Natural killer cell (primary cell): ENCODE measurements around the gene TAS2R20. TPM values are rescaled to one million over a fixed set of nuclear protein-coding genes. Genes with fewer than 3 reads are reported as not detected.
"Not testable (repeated sequence)": the region's sequence is repeated elsewhere in the genome, so short reads cannot be mapped to it uniquely, and the experiment has no call there.

Experiments used
- ATAC-seq, 3 donors: fragments of 150-1000 bp in 2 of 3; fragments of 200-7000 bp in 1 of 3; cut with Tn5 transposase; 1 replicate in 1 of 3; 2 replicates in 2 of 3; pipeline ENCODE4 v1.10.0; 2021; ENCODE audit warnings: mild to moderate bottlenecking in 2 of 3, moderate library complexity in 2 of 3
- DNase-seq, 2 donors: peaks; one replicate each; pipeline versions ENCODE4 v3.0.0 to v3.0.0-alpha.2; 2013 to 2021; ENCODE audit warnings: mixed read lengths in 1 of 2
- H3K27ac ChIP-seq: one replicate; pipeline ENCODE4 v1.5.1; 2013; ENCODE audit warnings: mild to moderate bottlenecking, low read length
- H3K27me3 ChIP-seq: one replicate; pipeline ENCODE4 v1.6.1; 2013; ENCODE audit warnings: low read length; ENCODE audit not compliant: control insufficient read depth, insufficient read depth
- H3K36me3 ChIP-seq: one replicate; pipeline ENCODE4 v1.6.1; 2013; ENCODE audit warnings: low read length; ENCODE audit not compliant: control insufficient read depth, insufficient read depth
- H3K4me1 ChIP-seq: one replicate; pipeline ENCODE4 v1.6.1; 2013; ENCODE audit warnings: low read length; ENCODE audit not compliant: control insufficient read depth, insufficient read depth
- H3K4me3 ChIP-seq: one replicate; pipeline ENCODE4 v1.5.1; 2013; ENCODE audit warnings: low read length
- H3K9me3 ChIP-seq: one replicate; pipeline ENCODE4 v1.6.1; 2013; ENCODE audit warnings: low read length; ENCODE audit not compliant: control insufficient read depth, insufficient read depth
- H3K27ac Mint-ChIP-seq, 2 donors: one replicate each; pipeline ENCODE4 v1.8.0; 2022; ENCODE audit warnings: mild to moderate bottlenecking in 2 of 2, mixed read lengths in 2 of 2, moderate library complexity in 1 of 2
- H3K27me3 Mint-ChIP-seq, 2 donors: one replicate each; pipeline ENCODE4 v1.8.0; 2022; ENCODE audit warnings: low read depth in 2 of 2, mixed read lengths in 2 of 2
- H3K36me3 Mint-ChIP-seq: one replicate; pipeline ENCODE4 v1.8.0; 2022; ENCODE audit warnings: mixed read lengths
- H3K4me1 Mint-ChIP-seq, 2 donors: one replicate each; pipeline ENCODE4 v1.8.0; 2022; ENCODE audit warnings: mixed read lengths in 2 of 2
- H3K4me3 Mint-ChIP-seq: one replicate; pipeline ENCODE4 v1.8.0; 2022; ENCODE audit warnings: mild to moderate bottlenecking, moderate library complexity, mixed read lengths
- H3K9me3 Mint-ChIP-seq, 2 donors: one replicate each; pipeline ENCODE4 v1.8.0; 2022; ENCODE audit warnings: mixed read lengths in 2 of 2
- CTCF ChIP-seq: fragments of 200-600 bp; IDR thresholded peaks from one replicate; pipeline ENCODE4 v1.8.0; 2022; ENCODE audit warnings: antibody characterized with exemption
- WGBS: methylation state at CpG from one replicate; pipeline ENCODE4 v1.1.7; 2013; ENCODE audit warnings: missing lambda C conversion rate; ENCODE audit not compliant: insufficient coverage; 5-methylcytosine and 5-hydroxymethylcytosine counted together
- intact Hi-C: fragments of 100-400 bp; cut with micrococcal nuclease; formaldehyde crosslinking; loops from one replicate; pipeline ENCODE4 v1.14.2; 2022
- total RNA-seq, 4 donors: library from RNA; stranded (reverse); fragments of 120-200 nt in 1 of 4; gene quantifications; one replicate each; pipeline versions ENCODE4 v1.2.3 to v1.2.4, GENCODE V29; 2013 to 2022

Gene TAS2R20
- 1 to 10 TPM; 2.0 to 2.8 (median 2.4) TPM for total RNA-seq
- 10.9 TPM for total RNA-seq (2013)

- Histone ChIP-seq H3K27me3 (no peaks in the 10 kb centered on the region), H3K9me3 (no peaks in the 10 kb centered on the region), H3K36me3 (peaks cover 10% of the 10 kb centered on the region), H3K4me1 (no peaks in the 10 kb centered on the region), H3K4me3 (no peak within 1 kb of the TSS), H3K27ac (no peak within 1 kb of the TSS)
- H3K4me3 Mint-ChIP-seq = no peak within 1 kb of the TSS
- H3K27me3 Mint-ChIP-seq = no peaks in the 10 kb centered on the region
- no peak for TF ChIP-seq CTCF
- ATAC-seq (no peak), DNase-seq (no peak)
- H3K9me3 Mint-ChIP-seq = peaks cover 0 to 3% of the 10 kb centered on the region in 2 donors
- H3K36me3 Mint-ChIP-seq = no peaks in the 10 kb centered on the region
- peaks cover 4 to 6% of the 10 kb centered on the region in 2 donors for H3K4me1 Mint-ChIP-seq
- H3K27ac Mint-ChIP-seq = no peak within 1 kb of the TSS
- intact Hi-C loops = no loop called here
Measured at GRCh38 chr12:10998204-10998603, at the start of gene TAS2R20. TAS2R20 (minus strand) TSS chr12:10998304; CDS start chr12:10997875, 429 bp downstream.

- intact Hi-C loops, H3K27me3 ChIP-seq, DNase-seq, H3K27ac ChIP-seq, H3K36me3 ChIP-seq, H3K9me3 ChIP-seq, H3K4me3 ChIP-seq, H3K27ac Mint-ChIP-seq, ATAC-seq, H3K4me1 ChIP-seq, H3K27me3 Mint-ChIP-seq, H3K4me3 Mint-ChIP-seq, H3K9me3 Mint-ChIP-seq, H3K36me3 Mint-ChIP-seq: not testable (repeated sequence)
- 100% methylated on average over 1 of the region's 2 CpGs for WGBS
- H3K4me1 Mint-ChIP-seq = peaks cover 7 to 24% of the 10 kb centered on the region in 2 donors
Measured at GRCh38 chr12:11041366-11041765, 43.3 kb upstream of the TAS2R20 start.

GRCh38 chr12:11040162-11040561 is 42.1 kb upstream of the TAS2R20 start:
- no peak for TF ChIP-seq CTCF
- no peak overlapping the region for H3K4me3 Mint-ChIP-seq
- H3K36me3 Mint-ChIP-seq = no peaks in the 10 kb centered on the region

GRCh38 chr12:11039171-11039570 is 41.1 kb upstream of the TAS2R20 start:
- Mint-ChIP-seq H3K4me1 (peaks cover 7 to 21% of the 10 kb centered on the region in 2 donors), H3K4me3 (no peak overlapping the region), H3K36me3 (no peaks in the 10 kb centered on the region), H3K9me3 (no peaks in the 10 kb centered on the region), H3K27ac (no peak overlapping the region), H3K27me3 (no peaks in the 10 kb centered on the region)
- Histone ChIP-seq H3K27ac (no peak overlapping the region), H3K9me3 (no peaks in the 10 kb centered on the region), H3K36me3 (no peaks in the 10 kb centered on the region), H3K4me1 (no peaks in the 10 kb centered on the region), H3K4me3 (no peak overlapping the region), H3K27me3 (no peaks in the 10 kb centered on the region)
- DNase-seq = no peak
- intact Hi-C loops = no loop called here
- no peak for TF ChIP-seq CTCF
- ATAC-seq = no peak
- WGBS = 94% methylated on average over 3 of the region's 3 CpGs

More at GRCh38 chr12:11040162-11040561, 42.1 kb upstream of the TAS2R20 start:
- no peaks in the 10 kb centered on the region for H3K4me1 ChIP-seq
- no peak overlapping the region for H3K27ac ChIP-seq
- H3K36me3 ChIP-seq = no peaks in the 10 kb centered on the region
- no CpG with 5 or more reads among the region's 1 CpG for WGBS
- intact Hi-C loops = no loop called here
- DNase-seq = no peak
- Mint-ChIP-seq H3K4me1 (peaks cover 7 to 24% of the 10 kb centered on the region in 2 donors), H3K27ac (no peak overlapping the region), H3K9me3 (no peaks in the 10 kb centered on the region), H3K27me3 (no peaks in the 10 kb centered on the region)
- no peaks in the 10 kb centered on the region for H3K27me3 ChIP-seq
- H3K9me3 ChIP-seq = no peaks in the 10 kb centered on the region
- no peak for ATAC-seq
- H3K4me3 ChIP-seq = no peak overlapping the region

- H3K4me3 Mint-ChIP-seq, H3K36me3 Mint-ChIP-seq, H3K27ac ChIP-seq, H3K36me3 ChIP-seq, H3K4me3 ChIP-seq, H3K4me1 Mint-ChIP-seq, H3K9me3 ChIP-seq, ATAC-seq, DNase-seq, H3K4me1 ChIP-seq, H3K27ac Mint-ChIP-seq, H3K27me3 Mint-ChIP-seq, H3K27me3 ChIP-seq, H3K9me3 Mint-ChIP-seq, intact Hi-C loops: not testable (repeated sequence)
- WGBS = no CpG with 5 or more reads among the region's 3 CpGs
Measured at GRCh38 chr12:11033959-11034358, 35.9 kb upstream of the TAS2R20 start.
